NCI-H1048 (cell line): Measurements from ENCODE around the gene MACROH2A2.
"Not testable (repeated sequence)": the region's sequence is repeated elsewhere in the genome, so short reads cannot be mapped to it uniquely, and the experiment has no call there.

Experiments used
- DNase-seq: peaks from one replicate; lab custom pipeline; 2025; lab: John Stamatoyannopoulos, UW

Gene MACROH2A2

GRCh38 chr10:70052462-70053217 lies at the start of gene MACROH2A2:
Gene MACROH2A2, plus strand, starts transcription at chr10:70052846. Its CDS starts 22,813 bp downstream, at chr10:70075659.
- no peak for DNase-seq

- DNase-seq, result no peak
Observed at GRCh38 chr10:70007116-70007820, 45.4 kb upstream of the MACROH2A2 start.

- DNase-seq, result no peak
Observed at GRCh38 chr10:70031215-70031614, 21.4 kb upstream of the MACROH2A2 start.

- no peak for DNase-seq
Observed at GRCh38 chr10:70032667-70033289, 19.9 kb upstream of the MACROH2A2 start.

- no peak for DNase-seq
Observed at GRCh38 chr10:70034232-70034631, 18.4 kb upstream of the MACROH2A2 start.

- DNase-seq, result no peak
Observed at GRCh38 chr10:70035531-70035930, 17.1 kb upstream of the MACROH2A2 start.

GRCh38 chr10:70038923-70039322 lies 13.7 kb upstream of the MACROH2A2 start:
- no peak for DNase-seq

- no peak for DNase-seq
Observed at GRCh38 chr10:70041016-70041415, 11.6 kb upstream of the MACROH2A2 start.

- DNase-seq, result not testable (repeated sequence)
Observed at GRCh38 chr10:70041739-70042138, 10.9 kb upstream of the MACROH2A2 start.

- not testable (repeated sequence) for DNase-seq
Observed at GRCh38 chr10:70047066-70047465, 5.6 kb upstream of the MACROH2A2 start.

GRCh38 chr10:70048030-70048723 lies 4.5 kb upstream of the MACROH2A2 start:
- DNase-seq, result peak; percentile 84

GRCh38 chr10:70051848-70052247 lies 798 bp upstream of the MACROH2A2 start:
- DNase-seq, result no peak

- DNase-seq, result no peak
Observed at GRCh38 chr10:70053218-70053840, 683 bp downstream of the MACROH2A2 start.

- DNase-seq, result no peak
Observed at GRCh38 chr10:70053841-70054288, 1.2 kb downstream of the MACROH2A2 start.

- DNase-seq, result no peak
Observed at GRCh38 chr10:70054902-70055301, 2.3 kb downstream of the MACROH2A2 start.

GRCh38 chr10:70055550-70055949 lies 2.9 kb downstream of the MACROH2A2 start:
- DNase-seq, result no peak

GRCh38 chr10:70057306-70057705 lies 4.7 kb downstream of the MACROH2A2 start:
- DNase-seq, result no peak

- no peak for DNase-seq
Observed at GRCh38 chr10:70060389-70060788, 7.7 kb downstream of the MACROH2A2 start.

GRCh38 chr10:70063418-70064098 lies 10.9 kb downstream of the MACROH2A2 start:
- no peak for DNase-seq

- no peak for DNase-seq
Observed at GRCh38 chr10:70064486-70064885, 11.8 kb downstream of the MACROH2A2 start.

- DNase-seq, result no peak
Observed at GRCh38 chr10:70066190-70066589, 13.5 kb downstream of the MACROH2A2 start.
